ENCODE data around the gene NFU1. TPM values are rescaled to one million over a fixed set of nuclear protein-coding genes. Genes with fewer than 3 reads are reported as not detected.

Gene NFU1
- total RNA-seq, 4 donors from 2014 or later, result 82.3 to 206 (median 117) TPM

DNA sequence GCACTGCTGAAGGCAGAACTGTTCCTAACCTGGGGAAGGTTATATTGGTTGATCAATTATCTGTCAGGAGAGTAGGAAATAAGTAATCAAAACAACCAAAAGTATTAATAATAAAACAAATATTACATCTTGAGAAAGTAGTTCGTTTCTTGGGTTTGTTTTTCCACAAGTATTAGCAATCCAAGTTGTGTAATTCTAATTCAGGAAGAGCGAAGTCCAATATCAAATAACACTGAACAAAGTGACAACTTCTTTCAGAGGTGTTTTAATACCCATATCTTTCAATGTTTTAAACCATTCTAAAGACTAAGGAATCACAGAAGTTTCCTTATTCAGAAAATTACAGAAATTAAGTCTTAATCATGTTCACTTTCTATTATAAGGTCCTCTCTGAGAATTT is 34.6 kb upstream of the NFU1 start:
- TF ChIP-seq, protein P1, sequence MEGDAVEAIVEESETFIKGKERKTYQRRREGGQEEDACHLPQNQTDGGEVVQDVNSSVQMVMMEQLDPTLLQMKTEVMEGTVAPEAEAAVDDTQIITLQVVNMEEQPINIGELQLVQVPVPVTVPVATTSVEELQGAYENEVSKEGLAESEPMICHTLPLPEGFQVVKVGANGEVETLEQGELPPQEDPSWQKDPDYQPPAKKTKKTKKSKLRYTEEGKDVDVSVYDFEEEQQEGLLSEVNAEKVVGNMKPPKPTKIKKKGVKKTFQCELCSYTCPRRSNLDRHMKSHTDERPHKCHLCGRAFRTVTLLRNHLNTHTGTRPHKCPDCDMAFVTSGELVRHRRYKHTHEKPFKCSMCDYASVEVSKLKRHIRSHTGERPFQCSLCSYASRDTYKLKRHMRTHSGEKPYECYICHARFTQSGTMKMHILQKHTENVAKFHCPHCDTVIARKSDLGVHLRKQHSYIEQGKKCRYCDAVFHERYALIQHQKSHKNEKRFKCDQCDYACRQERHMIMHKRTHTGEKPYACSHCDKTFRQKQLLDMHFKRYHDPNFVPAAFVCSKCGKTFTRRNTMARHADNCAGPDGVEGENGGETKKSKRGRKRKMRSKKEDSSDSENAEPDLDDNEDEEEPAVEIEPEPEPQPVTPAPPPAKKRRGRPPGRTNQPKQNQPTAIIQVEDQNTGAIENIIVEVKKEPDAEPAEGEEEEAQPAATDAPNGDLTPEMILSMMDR (IDR thresholded peaks at IDR 0.05; ENCODE audit: low read depth), result no peak

DNA sequence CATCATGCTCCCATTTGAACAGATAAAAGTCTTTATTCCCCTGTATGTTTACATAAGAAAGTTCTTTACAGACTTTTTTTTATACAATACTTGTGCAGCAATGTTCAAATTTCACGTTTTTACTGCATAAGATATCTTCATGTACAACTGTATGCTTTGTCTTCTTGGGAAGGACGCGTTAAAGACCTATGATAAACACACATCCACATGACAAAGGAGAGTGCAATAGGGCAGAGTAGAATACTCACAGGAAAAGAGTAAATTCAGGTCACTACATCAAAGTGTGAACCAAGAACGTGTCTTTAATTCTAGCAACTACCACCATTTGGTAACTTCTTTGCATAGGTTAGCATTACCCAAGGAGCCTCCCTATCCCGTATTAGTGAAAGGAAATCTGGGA is 33.7 kb upstream of the NFU1 start:
- TF ChIP-seq, protein P1 (IDR thresholded peaks at IDR 0.05; ENCODE audit: low read depth), result no peak

- TF ChIP-seq, protein P1 (IDR thresholded peaks at IDR 0.05; ENCODE audit: low read depth), result no peak
Measured at GRCh38 chr2:69469784-69470183, 32.5 kb upstream of the NFU1 start.

DNA sequence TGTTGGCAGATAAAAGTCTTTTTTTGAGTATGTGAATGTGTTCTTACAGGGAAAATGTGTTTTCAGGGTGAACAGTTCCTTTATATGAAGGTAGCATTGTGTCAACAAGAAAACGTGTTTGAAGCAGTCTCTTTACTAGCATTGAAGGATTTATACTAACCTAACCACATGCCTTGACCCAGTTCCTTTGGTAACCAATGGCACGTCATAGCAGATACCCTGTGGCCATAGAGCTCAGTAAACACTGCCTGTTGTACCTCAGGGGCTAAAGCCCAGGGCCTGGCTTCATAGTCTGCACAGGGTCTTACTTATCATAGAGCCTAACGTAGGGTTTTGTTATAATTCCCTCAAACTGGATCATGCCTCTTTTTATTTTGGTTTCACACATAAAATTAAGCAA is 32.1 kb upstream of the NFU1 start:
- TF ChIP-seq, protein P1 (IDR thresholded peaks at IDR 0.05; ENCODE audit: low read depth), result no peak

DNA sequence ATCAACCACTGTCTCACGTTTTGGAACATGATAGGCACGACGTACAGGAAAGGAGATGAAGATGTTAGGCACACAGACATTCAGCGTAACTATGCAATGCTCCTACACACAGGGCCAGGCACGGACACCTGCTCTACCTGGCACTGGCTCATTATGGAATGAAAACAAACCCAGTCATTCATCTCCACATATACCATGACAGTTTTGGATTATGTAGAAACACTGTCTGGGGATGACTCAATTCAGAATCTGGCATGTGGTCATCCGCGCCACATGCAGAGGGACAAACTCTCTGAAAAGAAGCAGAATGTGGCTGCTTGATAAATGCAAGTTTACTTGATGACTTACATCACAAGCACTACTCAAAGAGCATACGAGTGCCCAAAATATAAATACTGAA is 29.5 kb upstream of the NFU1 start:
- TF ChIP-seq, protein P1 (IDR thresholded peaks at IDR 0.05; ENCODE audit: low read depth), result no peak

GRCh38 chr2:69465513-69466456 is 28.6 kb upstream of the NFU1 start:
- TF ChIP-seq, protein P1 (IDR thresholded peaks at IDR 0.05; ENCODE audit: low read depth), result no peak

DNA sequence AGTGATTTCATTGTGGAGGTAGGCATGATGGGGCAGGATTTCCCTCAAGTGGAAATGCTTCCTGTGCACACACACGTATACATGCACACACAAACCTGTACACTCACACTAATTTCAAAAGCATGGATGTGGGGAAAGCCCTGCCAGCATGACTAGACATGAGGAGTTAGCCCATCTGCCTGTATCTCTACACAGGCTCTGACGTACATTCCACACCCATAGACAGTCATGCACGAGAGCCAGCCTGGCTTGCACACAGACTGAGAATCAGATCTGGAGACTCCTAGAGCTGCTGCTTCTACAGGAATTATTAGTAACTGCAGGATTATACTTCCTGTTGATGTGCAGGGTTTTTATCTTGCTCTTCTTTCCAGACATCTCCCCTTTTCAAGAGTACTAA is 27.3 kb upstream of the NFU1 start:
- TF ChIP-seq, protein P1 (IDR thresholded peaks at IDR 0.05; ENCODE audit: low read depth), result no peak

Measured in subcutaneous adipose tissue (tissue), 4 donors.